Natural killer cell (primary cell): ENCODE results near the gene MYH11. TPM values are rescaled to one million over a fixed set of nuclear protein-coding genes. Genes with fewer than 3 reads are reported as not detected.

Source experiments
- ATAC-seq, 3 donors: fragments of 150-1000 bp in 2 of 3; fragments of 200-7000 bp in 1 of 3; cut with Tn5 transposase; 1 replicate in 1 of 3; 2 replicates in 2 of 3; pipeline ENCODE4 v1.10.0; 2021; ENCODE audit warnings: mild to moderate bottlenecking in 2 of 3, moderate library complexity in 2 of 3
- DNase-seq, 2 donors: peaks; one replicate each; pipeline versions ENCODE4 v3.0.0 to v3.0.0-alpha.2; 2013 to 2021; ENCODE audit warnings: mixed read lengths in 1 of 2
- H3K27ac ChIP-seq: one replicate; pipeline ENCODE4 v1.5.1; 2013; ENCODE audit warnings: mild to moderate bottlenecking, low read length
- H3K27me3 ChIP-seq: one replicate; pipeline ENCODE4 v1.6.1; 2013; ENCODE audit warnings: low read length; ENCODE audit not compliant: control insufficient read depth, insufficient read depth
- H3K36me3 ChIP-seq: one replicate; pipeline ENCODE4 v1.6.1; 2013; ENCODE audit warnings: low read length; ENCODE audit not compliant: control insufficient read depth, insufficient read depth
- H3K4me1 ChIP-seq: one replicate; pipeline ENCODE4 v1.6.1; 2013; ENCODE audit warnings: low read length; ENCODE audit not compliant: control insufficient read depth, insufficient read depth
- H3K4me3 ChIP-seq: one replicate; pipeline ENCODE4 v1.5.1; 2013; ENCODE audit warnings: low read length
- H3K9me3 ChIP-seq: one replicate; pipeline ENCODE4 v1.6.1; 2013; ENCODE audit warnings: low read length; ENCODE audit not compliant: control insufficient read depth, insufficient read depth
- H3K27ac Mint-ChIP-seq, 2 donors: one replicate each; pipeline ENCODE4 v1.8.0; 2022; ENCODE audit warnings: mild to moderate bottlenecking in 2 of 2, mixed read lengths in 2 of 2, moderate library complexity in 1 of 2
- H3K27me3 Mint-ChIP-seq, 2 donors: one replicate each; pipeline ENCODE4 v1.8.0; 2022; ENCODE audit warnings: low read depth in 2 of 2, mixed read lengths in 2 of 2
- H3K36me3 Mint-ChIP-seq: one replicate; pipeline ENCODE4 v1.8.0; 2022; ENCODE audit warnings: mixed read lengths
- H3K4me1 Mint-ChIP-seq, 2 donors: one replicate each; pipeline ENCODE4 v1.8.0; 2022; ENCODE audit warnings: mixed read lengths in 2 of 2
- H3K4me3 Mint-ChIP-seq: one replicate; pipeline ENCODE4 v1.8.0; 2022; ENCODE audit warnings: mild to moderate bottlenecking, moderate library complexity, mixed read lengths
- H3K9me3 Mint-ChIP-seq, 2 donors: one replicate each; pipeline ENCODE4 v1.8.0; 2022; ENCODE audit warnings: mixed read lengths in 2 of 2
- WGBS: methylation state at CpG from one replicate; pipeline ENCODE4 v1.1.7; 2013; ENCODE audit warnings: missing lambda C conversion rate; ENCODE audit not compliant: insufficient coverage; 5-methylcytosine and 5-hydroxymethylcytosine counted together
- intact Hi-C: fragments of 100-400 bp; cut with micrococcal nuclease; formaldehyde crosslinking; loops from one replicate; pipeline ENCODE4 v1.14.2; 2022
- total RNA-seq, 4 donors: library from RNA; stranded (reverse); fragments of 120-200 nt in 1 of 4; gene quantifications; one replicate each; pipeline versions ENCODE4 v1.2.3 to v1.2.4, GENCODE V29; 2013 to 2022
- TF ChIP-seq, protein P1 (sequence below): fragments of 200-600 bp; IDR thresholded peaks from one replicate; pipeline ENCODE4 v1.8.0; 2022; ENCODE audit warnings: antibody characterized with exemption

MYH11 gene
- total RNA-seq, 3 donors from 2014 or later (not counting 1 experiment from before 2014, with no cell fraction given): 0.30 TPM; not detected in 2

DNA sequence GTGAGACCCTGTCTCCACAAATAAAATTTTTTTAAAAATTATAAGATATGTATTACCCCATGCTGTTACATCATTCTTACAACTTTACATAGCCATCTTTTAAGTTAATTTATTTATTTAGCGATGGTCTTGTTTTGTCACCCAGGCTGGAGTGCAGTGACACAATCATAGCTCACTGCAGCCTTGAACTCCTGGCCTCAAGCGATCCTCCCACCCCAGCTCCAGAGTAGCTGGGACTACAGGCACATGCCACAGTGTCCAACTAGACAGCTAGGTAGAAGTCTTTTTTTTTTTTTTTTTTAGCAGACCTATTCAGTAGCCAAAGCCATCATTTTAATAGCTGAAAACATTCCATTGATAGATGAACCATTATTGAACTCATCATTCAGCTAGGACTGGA lies 114.1 kb downstream of the MYH11 start:
- Mint-ChIP-seq H3K4me1 (no peaks in the 10 kb centered on the region), H3K9me3 (peaks cover 0 to 2% of the 10 kb centered on the region in 2 donors), H3K4me3 (no peak overlapping the region), H3K36me3 (no peaks in the 10 kb centered on the region), H3K27ac (no peak overlapping the region), H3K27me3 (no peaks in the 10 kb centered on the region)
- WGBS: 100% methylated on average over 2 of the region's 2 CpGs
- no peak for ATAC-seq
- H3K4me3 ChIP-seq: no peak overlapping the region
- DNase-seq: no peak
- H3K27ac ChIP-seq: no peak overlapping the region
- peaks cover 6% of the 10 kb centered on the region for H3K9me3 ChIP-seq
- H3K27me3 ChIP-seq: no peaks in the 10 kb centered on the region
- H3K36me3 ChIP-seq: peaks cover 7% of the 10 kb centered on the region
- H3K4me1 ChIP-seq: no peaks in the 10 kb centered on the region
- TF ChIP-seq, protein P1, sequence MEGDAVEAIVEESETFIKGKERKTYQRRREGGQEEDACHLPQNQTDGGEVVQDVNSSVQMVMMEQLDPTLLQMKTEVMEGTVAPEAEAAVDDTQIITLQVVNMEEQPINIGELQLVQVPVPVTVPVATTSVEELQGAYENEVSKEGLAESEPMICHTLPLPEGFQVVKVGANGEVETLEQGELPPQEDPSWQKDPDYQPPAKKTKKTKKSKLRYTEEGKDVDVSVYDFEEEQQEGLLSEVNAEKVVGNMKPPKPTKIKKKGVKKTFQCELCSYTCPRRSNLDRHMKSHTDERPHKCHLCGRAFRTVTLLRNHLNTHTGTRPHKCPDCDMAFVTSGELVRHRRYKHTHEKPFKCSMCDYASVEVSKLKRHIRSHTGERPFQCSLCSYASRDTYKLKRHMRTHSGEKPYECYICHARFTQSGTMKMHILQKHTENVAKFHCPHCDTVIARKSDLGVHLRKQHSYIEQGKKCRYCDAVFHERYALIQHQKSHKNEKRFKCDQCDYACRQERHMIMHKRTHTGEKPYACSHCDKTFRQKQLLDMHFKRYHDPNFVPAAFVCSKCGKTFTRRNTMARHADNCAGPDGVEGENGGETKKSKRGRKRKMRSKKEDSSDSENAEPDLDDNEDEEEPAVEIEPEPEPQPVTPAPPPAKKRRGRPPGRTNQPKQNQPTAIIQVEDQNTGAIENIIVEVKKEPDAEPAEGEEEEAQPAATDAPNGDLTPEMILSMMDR: no peak
- intact Hi-C loops: no loop called here

DNA sequence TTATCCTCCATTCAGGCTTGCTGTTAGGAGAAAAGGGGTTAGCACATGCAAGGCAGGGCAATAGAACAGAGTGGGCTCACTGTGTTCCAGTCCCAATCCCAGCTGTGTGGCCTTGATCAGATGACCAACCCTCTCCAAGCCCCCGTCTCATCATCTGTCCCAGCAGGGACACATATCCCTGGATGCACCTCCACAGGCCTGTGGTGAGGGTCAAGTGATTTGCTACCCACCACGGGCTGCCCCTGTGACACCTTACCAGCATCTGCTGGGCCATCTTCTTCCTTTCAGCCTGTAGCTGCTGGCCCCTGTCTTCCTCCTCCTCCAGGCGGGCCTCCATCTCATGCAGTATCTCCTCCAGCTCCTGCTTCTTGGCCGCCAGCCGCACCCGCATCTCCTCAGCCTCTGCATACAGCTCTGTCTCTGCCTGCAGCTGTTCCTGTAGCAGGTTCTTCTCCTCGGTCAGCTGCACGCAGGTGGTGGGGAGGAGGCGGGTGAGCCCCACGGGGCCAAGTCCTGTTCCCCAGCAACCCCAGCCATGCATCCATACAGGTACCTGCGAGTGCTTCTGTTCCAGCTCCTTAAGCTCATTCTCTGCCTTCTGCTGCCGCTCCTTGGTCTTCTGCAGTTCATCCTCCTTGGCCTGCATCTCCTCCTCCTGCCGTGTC lies 115.5 kb downstream of the MYH11 start:
- Histone ChIP-seq H3K9me3 (peaks cover 6% of the 10 kb centered on the region), H3K27ac (no peak overlapping the region), H3K4me3 (no peak overlapping the region), H3K36me3 (peaks cover 12% of the 10 kb centered on the region), H3K4me1 (no peaks in the 10 kb centered on the region), H3K27me3 (no peaks in the 10 kb centered on the region)
- H3K4me3 Mint-ChIP-seq: no peak overlapping the region
- peaks cover 0 to 2% of the 10 kb centered on the region in 2 donors for H3K9me3 Mint-ChIP-seq
- no peak overlapping the region for H3K27ac Mint-ChIP-seq
- WGBS: 93% methylated on average over 13 of the region's 13 CpGs
- ATAC-seq (no peak), DNase-seq (no peak)
- TF ChIP-seq, protein P1: no peak
- no peaks in the 10 kb centered on the region for H3K36me3 Mint-ChIP-seq
- intact Hi-C loops: no loop called here
- no peaks in the 10 kb centered on the region for H3K27me3 Mint-ChIP-seq
- no peaks in the 10 kb centered on the region for H3K4me1 Mint-ChIP-seq

DNA sequence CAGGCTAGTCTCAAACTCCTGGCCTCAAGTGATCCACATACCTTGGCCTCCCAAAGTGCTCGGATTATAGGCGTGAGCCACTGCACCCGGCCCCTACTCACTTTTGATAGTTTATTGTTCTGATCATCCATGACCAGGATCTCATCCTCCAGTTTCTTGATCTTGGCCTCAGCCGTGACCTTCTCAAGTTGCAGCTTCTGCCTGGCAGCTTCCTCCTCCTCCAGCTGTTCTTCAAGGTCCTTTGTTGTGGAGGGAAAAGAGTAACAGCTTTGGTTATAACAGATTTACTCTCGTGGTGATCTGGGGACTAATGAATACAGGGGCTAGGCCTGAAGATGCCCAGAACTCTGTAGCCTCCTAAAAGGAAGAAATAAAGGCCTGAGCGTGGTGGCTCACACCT lies 116.9 kb downstream of the MYH11 start:
- H3K9me3 Mint-ChIP-seq: peaks cover 0 to 2% of the 10 kb centered on the region in 2 donors
- intact Hi-C loops: no loop called here
- WGBS: 91% methylated on average over 6 of the region's 6 CpGs

More for the DNA sequence above, 116.9 kb downstream of the MYH11 start:
- H3K27me3 ChIP-seq: no peaks in the 10 kb centered on the region
- H3K4me1 ChIP-seq: no peaks in the 10 kb centered on the region
- H3K27ac ChIP-seq: no peak overlapping the region
- H3K27ac Mint-ChIP-seq: no peak overlapping the region
- no peaks in the 10 kb centered on the region for H3K27me3 Mint-ChIP-seq
- no peak for ATAC-seq
- H3K36me3 ChIP-seq: peaks cover 19% of the 10 kb centered on the region
- H3K4me1 Mint-ChIP-seq: no peaks in the 10 kb centered on the region
- H3K4me3 ChIP-seq: no peak overlapping the region
- H3K4me3 Mint-ChIP-seq: no peak overlapping the region
- H3K36me3 Mint-ChIP-seq: no peaks in the 10 kb centered on the region
- TF ChIP-seq, protein P1: no peak
- no peak for DNase-seq
- peaks cover 6% of the 10 kb centered on the region for H3K9me3 ChIP-seq
